Ovary (tissue), 9 donors: ENCODE measurements around the gene TMEM50B. TPM values are rescaled to one million over a fixed set of nuclear protein-coding genes. Genes with fewer than 3 reads are reported as not detected.
A peak's percentile ranks its signal among the peaks of the same experiment; 100 is the strongest.

ENCODE experiments used
- DNase-seq, 5 donors: peaks; one replicate each; pipeline ENCODE4 v3.0.0-alpha.2; 2019 to 2020
- H3K27ac ChIP-seq, 2 donors: fragments of 200-600 bp; one replicate each; pipeline versions ENCODE4 v1.5.1 to v1.8.0; 2019 to 2022
- H3K27me3 ChIP-seq: fragments of 200-600 bp; one replicate; pipeline ENCODE4 v1.8.0; 2022
- H3K36me3 ChIP-seq: fragments of 200-600 bp; sonication (generic); one replicate; pipeline ENCODE4 v1.5.1; 2019
- H3K4me1 ChIP-seq: one replicate; pipeline ENCODE4 v1.8.1; 2013; ENCODE audit warnings: mild to moderate bottlenecking, moderate library complexity; ENCODE audit not compliant: insufficient read depth
- H3K4me3 ChIP-seq: fragments of 200-600 bp; sonication (generic); one replicate; pipeline ENCODE4 v1.5.1; 2017
- H3K9me3 ChIP-seq, 2 donors: fragments of 200-600 bp in 1 of 2; sonication (generic) in 1 of 2; one replicate each; pipeline versions ENCODE4 v1.5.1 to v1.8.1; 2013 to 2019; ENCODE audit warnings: mild to moderate bottlenecking in 1 of 2, moderate library complexity in 1 of 2
- EP300 ChIP-seq: sonication (generic); formaldehyde crosslinking; IDR thresholded peaks from one replicate; pipeline ENCODE4 v1.6.1; 2017; ENCODE audit warnings: antibody characterized with exemption
- POLR2A ChIP-seq: fragments of 450-650 bp; IDR thresholded peaks from one replicate; pipeline ENCODE4 v1.6.1; 2017; ENCODE audit warnings: antibody characterized with exemption, mild to moderate bottlenecking, moderate library complexity
- WGBS, 3 donors: extraction: QIAGEN DNeasy Blood & Tissue Kit in 1 of 3; methylation state at CpG; one replicate each; pipeline versions ENCODE4 v1.1.5 to v1.1.7; 2013 to 2017; 5-methylcytosine and 5-hydroxymethylcytosine counted together
- intact Hi-C, 4 donors: fragments of 100-400 bp; cut with DNase I; formaldehyde crosslinking; loops; one replicate each; pipeline versions ENCODE4 v1.11.0 to v1.15.1; 2022 to 2023
- polyA plus RNA-seq, 2 donors: library from polyadenylated mRNA; stranded (reverse); fragments of 200-250 nt in 1 of 2; fragments of 350-450 nt in 1 of 2; fragmentation: Illumina TruSeq in 1 of 2; extraction: RNeasy Lipid Tissue Mini Kit (QIAGEN cat#74804) in 1 of 2; gene quantifications; one replicate each; pipeline ENCODE4 v1.2.3, GENCODE V29; 2013 to 2014
- total RNA-seq, 7 donors: library from RNA; depleted of rRNA in 2 of 7; stranded (reverse); fragments of >200 nt in 2 of 7; fragmentation: NEBNext Ultra II Directional in 3 of 7; extraction: Animal tissue kit (Norgen Biotek cat#: 25700) in 3 of 7; gene quantifications; one replicate each; pipeline versions ENCODE4 v1.1.0 to v1.2.4, GENCODE V29; 2016 to 2023
- TF ChIP-seq, protein P1 (sequence below), 3 donors: fragments of 450-650 bp in 2 of 3; fragments of 200-600 bp in 1 of 3; IDR thresholded peaks; one replicate each; pipeline versions ENCODE4 v1.5.1 to v1.8.0; 2016 to 2022; ENCODE audit warnings: antibody characterized with exemption in 3 of 3, mild to moderate bottlenecking in 1 of 3
- donor health status: DM: no; HTN: no; CAD: no; lungs with moderate emphysema.
- donor health status: DM: no; HTN: no; CAD: no.
- donor health status: Bipolar disorder and iron deficiency.
- donor health status: DM: yes; HTN: yes; CAD: no.
- donor health status: DM: no; HTN: no; CAD: no.
- donor health status: DM: yes; HTN: yes; CAD: no.

The TMEM50B gene
- total and polyA plus RNA-seq, 9 donors = 50.1 to 122 (median 75.4) TPM

DNA sequence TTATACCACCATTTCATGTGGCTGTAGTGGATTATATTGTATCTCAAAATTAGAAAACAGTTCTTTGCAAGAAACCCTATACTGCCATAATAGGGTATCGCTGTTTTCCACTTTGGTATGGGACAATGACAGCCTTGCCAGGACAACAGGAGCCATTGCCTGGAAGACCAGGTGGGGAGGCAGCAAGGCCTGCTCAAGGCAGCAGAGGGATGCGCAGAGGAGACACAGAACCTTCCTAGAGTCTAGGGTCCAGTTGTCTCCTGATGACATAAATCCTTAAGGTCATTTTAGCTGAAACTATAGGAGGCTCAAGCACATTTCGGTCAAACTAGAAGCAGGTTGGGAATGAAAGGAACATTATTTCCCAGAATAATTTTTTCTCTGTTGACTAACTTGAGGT lies 48.9 kb downstream of the TMEM50B start:
- Histone ChIP-seq H3K9me3 (no peaks in the 10 kb centered on the region), H3K27ac (no peak overlapping the region), H3K27me3 (no peaks in the 10 kb centered on the region), H3K36me3 (no peaks in the 10 kb centered on the region), H3K4me3 (no peak overlapping the region), H3K4me1 (peaks cover 4% of the 10 kb centered on the region)
- DNase-seq = no peak
- TF ChIP-seq POLR2A (no peak), EP300 (no peak)
- TF ChIP-seq, protein P1, sequence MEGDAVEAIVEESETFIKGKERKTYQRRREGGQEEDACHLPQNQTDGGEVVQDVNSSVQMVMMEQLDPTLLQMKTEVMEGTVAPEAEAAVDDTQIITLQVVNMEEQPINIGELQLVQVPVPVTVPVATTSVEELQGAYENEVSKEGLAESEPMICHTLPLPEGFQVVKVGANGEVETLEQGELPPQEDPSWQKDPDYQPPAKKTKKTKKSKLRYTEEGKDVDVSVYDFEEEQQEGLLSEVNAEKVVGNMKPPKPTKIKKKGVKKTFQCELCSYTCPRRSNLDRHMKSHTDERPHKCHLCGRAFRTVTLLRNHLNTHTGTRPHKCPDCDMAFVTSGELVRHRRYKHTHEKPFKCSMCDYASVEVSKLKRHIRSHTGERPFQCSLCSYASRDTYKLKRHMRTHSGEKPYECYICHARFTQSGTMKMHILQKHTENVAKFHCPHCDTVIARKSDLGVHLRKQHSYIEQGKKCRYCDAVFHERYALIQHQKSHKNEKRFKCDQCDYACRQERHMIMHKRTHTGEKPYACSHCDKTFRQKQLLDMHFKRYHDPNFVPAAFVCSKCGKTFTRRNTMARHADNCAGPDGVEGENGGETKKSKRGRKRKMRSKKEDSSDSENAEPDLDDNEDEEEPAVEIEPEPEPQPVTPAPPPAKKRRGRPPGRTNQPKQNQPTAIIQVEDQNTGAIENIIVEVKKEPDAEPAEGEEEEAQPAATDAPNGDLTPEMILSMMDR (IDR thresholded peaks at IDR 0.05) = no peak
- WGBS, 3 donors = 97 to 98% (median 98%) methylated on average over 3 of the region's 3 CpGs
- intact Hi-C loops = loop anchor here in 1 of 4 donors (10.0 kb wide), 1 partner anchor 66 kb away; no protein-coding TSS in a partner anchor

DNA sequence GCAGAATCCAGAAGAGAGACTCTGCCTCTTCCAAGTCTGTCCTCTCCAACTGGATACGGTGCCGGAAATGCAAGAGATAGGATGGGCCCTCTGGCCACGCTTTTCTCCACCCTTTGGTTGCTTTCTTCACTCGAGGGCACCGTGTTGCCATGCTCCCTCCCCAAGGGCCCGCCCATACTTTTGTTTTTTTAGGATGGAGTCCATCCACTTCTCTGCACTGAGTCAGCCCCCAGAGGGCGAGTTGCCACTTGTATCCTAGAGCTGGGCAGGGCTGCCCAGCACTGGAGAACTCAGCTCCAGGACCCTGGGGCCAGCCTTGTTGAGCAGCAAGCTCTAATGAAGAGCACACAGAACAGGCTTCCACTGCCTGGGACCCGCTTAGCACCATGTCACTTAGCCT lies 51.1 kb downstream of the TMEM50B start:
- no peak overlapping the region for H3K27ac ChIP-seq

DNA sequence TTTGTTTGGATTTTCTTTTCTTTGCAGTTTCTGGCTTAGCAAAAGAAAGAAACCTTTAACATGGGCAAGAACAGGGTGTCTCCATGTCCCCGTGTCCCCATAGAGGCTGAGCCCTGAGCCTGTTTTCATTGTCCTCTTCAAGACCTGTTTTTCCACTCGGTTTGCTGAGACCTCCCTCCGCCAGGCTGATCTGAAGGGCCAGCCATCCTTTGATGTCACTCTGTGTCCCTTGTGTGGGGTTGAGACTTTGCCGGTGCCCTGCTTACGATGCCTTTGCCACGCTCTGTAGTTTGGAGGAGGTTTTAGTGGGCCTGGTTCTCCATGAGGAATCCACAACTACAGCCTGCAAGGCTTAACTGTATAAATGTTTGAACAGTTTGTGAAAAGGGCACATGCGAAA lies 52.7 kb downstream of the TMEM50B start:
- DNase-seq = no peak
- H3K9me3 ChIP-seq = no peaks in the 10 kb centered on the region
- no peaks in the 10 kb centered on the region for H3K36me3 ChIP-seq
- H3K4me1 ChIP-seq = peaks cover 4% of the 10 kb centered on the region
- WGBS, 3 donors = 84 to 87% (median 85%) methylated on average over 7 of the region's 7 CpGs
- no peak overlapping the region for H3K4me3 ChIP-seq
- no peak overlapping the region for H3K27ac ChIP-seq
- TF ChIP-seq EP300 (no peak), POLR2A (no peak)
- TF ChIP-seq, protein P1 (IDR thresholded peaks at IDR 0.05) = no peak
- intact Hi-C loops = no loop called here
- H3K27me3 ChIP-seq = no peaks in the 10 kb centered on the region

More for the DNA sequence above, 51.1 kb downstream of the TMEM50B start:
- intact Hi-C loops = no loop called here
- H3K27me3 ChIP-seq = no peaks in the 10 kb centered on the region
- peak in 1 of 5 donors; percentile 15 for DNase-seq
- TF ChIP-seq, protein P1 (IDR thresholded peaks at IDR 0.05) = no peak
- TF ChIP-seq EP300 = no peak
- no peak for TF ChIP-seq POLR2A
- H3K4me1 ChIP-seq = peaks cover 4% of the 10 kb centered on the region
- H3K9me3 ChIP-seq = no peaks in the 10 kb centered on the region
- 75 to 84% (median 78%) methylated on average over 8 of the region's 8 CpGs for WGBS, 3 donors
- H3K4me3 ChIP-seq = no peak overlapping the region
- H3K36me3 ChIP-seq = no peaks in the 10 kb centered on the region

DNA sequence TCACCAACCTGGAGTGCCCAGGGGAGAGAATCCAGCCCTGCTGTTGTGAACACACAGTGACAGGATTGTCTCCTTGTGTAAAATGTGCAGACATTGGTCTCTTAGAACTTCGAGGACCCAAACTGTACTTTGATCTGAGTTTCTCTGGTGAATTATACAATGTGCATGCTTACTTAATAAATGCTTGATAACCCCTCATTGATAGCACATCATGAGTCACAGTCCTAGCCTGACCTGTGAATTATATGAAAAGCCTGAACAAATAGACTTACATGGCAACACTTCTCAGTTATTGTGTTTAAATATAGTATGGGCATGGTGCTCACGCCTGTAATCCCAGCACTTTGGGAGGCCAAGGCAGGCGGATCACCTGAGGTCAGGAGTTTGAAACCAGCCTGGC lies 53.9 kb downstream of the TMEM50B start:
- Histone ChIP-seq H3K9me3 (no peaks in the 10 kb centered on the region), H3K4me1 (peaks cover 4% of the 10 kb centered on the region), H3K4me3 (no peak overlapping the region), H3K27me3 (no peaks in the 10 kb centered on the region), H3K36me3 (no peaks in the 10 kb centered on the region), H3K27ac (no peak overlapping the region)
- DNase-seq = no peak
- TF ChIP-seq POLR2A (no peak), EP300 (no peak)
- TF ChIP-seq, protein P1 (IDR thresholded peaks at IDR 0.05) = no peak
- WGBS, 3 donors = 86 to 93% (median 93%) methylated on average over 3 of the region's 3 CpGs
- intact Hi-C loops = no loop called here

DNA sequence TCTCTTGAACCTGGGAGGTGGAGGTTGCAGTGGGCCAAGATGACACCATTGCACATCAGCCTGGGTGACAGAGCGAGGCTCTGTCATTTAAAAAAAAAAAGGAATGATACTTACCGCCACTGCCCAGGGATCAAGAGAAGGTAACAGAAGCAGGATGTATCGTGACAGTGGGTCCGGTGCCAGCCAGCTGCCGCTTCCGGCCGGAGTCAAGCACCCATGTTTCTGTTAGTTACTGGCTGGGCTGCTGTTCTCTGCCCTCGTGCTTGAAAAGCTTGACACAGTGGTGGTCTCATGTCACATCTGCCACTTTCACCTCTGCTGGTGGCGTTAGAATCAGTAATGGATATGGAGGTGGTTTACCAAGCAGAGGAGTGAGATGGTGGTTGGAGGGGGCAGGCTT lies 55.6 kb downstream of the TMEM50B start:
- H3K36me3 ChIP-seq = no peaks in the 10 kb centered on the region
- no peaks in the 10 kb centered on the region for H3K27me3 ChIP-seq
- no peak overlapping the region for H3K4me3 ChIP-seq
- H3K9me3 ChIP-seq = no peaks in the 10 kb centered on the region
- peaks cover 10% of the 10 kb centered on the region for H3K4me1 ChIP-seq
- intact Hi-C loops = no loop called here
- no peak overlapping the region for H3K27ac ChIP-seq
- TF ChIP-seq POLR2A = no peak
- TF ChIP-seq EP300 = no peak
- TF ChIP-seq, protein P1 (IDR thresholded peaks at IDR 0.05) = no peak
- whole genome bisulfite sequencing, 3 donors = 91 to 92% (median 91%) methylated on average over 9 of the region's 9 CpGs
- DNase-seq = no peak
